Cortex of kidney (tissue), 1 donor: Measurements from ENCODE around the gene GBGT1.

Experiments
- DNase-seq: peaks from one replicate; lab custom pipeline; 2025; lab: John Stamatoyannopoulos, UW

The GBGT1 gene

DNA sequence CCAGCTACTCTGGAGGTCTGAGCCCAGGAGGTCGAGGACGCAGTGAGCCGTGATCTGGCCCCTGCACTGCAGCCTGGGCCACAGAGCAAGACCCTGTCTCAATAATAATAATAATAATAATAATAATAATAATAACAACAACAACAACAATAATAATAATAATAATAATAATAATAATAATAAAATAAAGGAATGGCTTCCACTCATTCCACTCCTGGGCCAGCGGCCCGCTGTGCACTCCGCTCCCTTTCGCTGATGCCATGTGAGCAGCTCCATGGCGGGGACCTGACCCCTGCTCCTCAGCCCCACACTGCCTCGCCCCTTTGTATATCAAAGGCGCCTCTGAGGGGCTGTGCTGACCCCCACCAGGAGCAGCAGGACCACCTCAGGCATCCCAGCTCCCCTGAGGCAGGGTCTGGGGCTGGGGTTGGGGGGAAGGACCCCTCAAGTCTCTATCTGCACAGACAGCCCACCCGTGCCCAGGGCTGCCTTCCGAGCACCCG is 20.0 kb downstream of the GBGT1 start:
- no peak for DNase-seq

DNA sequence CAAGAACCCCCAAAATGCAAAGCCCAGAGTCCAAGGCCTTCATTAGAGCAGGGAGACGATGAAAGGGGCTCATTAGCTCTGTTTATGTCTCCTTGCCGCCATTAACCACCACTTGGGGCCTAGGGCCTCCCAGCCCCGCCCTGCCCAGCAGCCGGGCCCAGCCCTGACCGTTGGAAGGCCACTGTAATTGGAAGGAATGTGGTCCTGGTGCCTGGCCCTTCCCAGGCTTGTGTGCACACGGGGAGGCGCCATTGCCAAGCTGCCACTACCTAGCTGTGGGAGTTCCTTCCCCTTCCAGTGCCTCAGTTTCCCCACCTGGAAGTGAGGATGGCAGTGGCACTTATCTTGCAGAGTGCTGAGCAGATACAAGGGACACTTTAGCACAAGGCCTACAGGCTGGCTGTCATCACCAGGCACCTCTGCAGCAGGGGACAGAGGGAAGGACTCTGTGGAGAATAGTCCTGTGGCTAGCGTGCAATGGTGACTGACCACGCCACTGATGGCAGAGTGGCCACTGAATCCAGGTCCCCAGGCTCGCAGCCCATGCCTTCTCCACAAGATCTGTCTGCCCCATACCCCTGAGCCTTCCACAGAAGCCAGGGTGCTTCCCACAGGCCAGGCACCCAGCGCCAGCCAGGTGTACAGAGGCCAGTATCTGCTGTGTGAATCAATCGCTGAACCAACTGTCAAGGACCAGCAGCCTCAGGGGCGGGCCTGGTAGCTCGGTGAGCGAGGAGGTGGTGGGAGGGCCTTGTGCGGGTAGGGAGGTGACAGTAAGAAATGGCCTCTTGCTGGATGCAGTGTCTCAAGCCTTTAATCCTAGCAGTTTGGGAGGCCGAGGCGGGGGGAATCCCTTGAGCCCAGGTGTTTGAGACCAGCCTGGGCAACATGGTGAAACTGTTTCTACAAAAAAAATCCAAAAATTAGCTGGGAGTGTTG is 20.8 kb downstream of the GBGT1 start:
- DNase-seq, result no peak

DNA sequence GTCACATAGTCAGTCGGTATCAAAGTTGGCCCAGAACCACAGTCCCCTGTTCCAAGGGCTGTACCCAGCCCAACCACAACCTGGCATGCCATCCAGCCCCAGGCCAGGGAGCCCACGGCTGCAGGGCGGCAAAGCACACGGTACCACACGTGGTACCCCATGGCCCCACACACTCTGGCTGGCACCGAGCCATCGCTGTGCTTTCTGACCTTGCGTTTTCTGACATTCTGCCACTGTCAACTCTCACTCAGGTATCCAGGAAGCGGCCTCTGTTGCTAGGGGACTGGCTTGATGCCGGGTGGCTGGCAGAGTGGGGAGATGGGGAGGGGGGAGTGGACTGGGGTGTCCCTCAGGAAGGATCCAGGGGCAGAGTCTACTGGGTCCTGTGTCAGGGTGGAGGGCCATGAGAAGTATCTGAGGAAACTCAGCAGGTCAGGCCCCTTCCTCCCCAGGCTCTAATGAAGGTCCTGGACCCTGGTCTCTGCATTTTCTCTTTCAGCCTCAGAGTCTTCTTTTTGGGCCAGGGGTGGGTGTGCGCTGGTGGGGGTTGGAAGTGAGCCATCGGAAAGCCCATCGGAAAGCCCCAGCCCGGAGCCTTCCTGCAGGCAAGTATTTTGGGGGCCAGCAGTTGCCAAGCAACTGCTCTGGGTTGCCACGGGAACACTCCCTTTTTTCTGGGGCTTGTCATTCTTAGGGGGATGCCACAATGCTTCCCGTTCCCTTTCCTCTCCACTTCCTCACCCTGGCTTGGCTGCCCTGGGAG is 21.7 kb downstream of the GBGT1 start:
- no peak for DNase-seq

DNA sequence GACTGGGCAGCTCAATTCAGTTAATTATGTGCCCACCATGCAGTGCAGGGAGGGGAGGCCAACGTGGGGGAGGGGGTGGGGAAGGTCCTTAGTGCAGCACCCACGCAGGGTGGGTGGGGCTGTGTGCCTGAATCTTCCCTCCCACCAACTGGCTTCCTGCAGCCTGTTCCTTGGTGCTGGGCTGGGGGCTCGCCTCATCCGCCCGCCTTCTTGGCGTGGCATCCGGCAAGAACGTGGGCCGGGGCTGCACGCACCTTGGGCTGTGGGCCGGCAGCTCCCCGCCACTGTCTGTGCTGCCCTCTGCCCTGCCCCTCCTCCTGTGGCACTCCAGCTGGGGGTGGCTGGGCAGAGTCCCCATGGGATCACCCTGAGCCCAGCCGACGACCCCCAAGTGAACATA is 23.1 kb downstream of the GBGT1 start:
- DNase-seq, result no peak

DNA sequence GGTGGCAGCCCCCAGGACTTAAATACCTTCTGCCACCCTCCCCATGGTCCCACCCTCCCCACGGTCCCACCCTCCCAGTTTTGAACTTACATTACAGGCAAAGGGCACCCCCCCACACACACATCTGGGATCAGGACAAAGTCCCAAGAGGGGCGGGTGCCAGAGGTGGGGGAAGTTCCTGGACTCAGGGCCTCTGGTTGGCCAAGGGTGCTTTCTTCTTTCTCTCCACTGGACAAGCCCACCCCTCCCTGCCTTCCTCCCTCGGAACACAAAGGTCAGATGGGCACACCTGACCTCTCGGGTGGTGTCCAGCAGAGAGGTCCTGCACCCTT is 23.6 kb downstream of the GBGT1 start:
- DNase-seq, result no peak

DNA sequence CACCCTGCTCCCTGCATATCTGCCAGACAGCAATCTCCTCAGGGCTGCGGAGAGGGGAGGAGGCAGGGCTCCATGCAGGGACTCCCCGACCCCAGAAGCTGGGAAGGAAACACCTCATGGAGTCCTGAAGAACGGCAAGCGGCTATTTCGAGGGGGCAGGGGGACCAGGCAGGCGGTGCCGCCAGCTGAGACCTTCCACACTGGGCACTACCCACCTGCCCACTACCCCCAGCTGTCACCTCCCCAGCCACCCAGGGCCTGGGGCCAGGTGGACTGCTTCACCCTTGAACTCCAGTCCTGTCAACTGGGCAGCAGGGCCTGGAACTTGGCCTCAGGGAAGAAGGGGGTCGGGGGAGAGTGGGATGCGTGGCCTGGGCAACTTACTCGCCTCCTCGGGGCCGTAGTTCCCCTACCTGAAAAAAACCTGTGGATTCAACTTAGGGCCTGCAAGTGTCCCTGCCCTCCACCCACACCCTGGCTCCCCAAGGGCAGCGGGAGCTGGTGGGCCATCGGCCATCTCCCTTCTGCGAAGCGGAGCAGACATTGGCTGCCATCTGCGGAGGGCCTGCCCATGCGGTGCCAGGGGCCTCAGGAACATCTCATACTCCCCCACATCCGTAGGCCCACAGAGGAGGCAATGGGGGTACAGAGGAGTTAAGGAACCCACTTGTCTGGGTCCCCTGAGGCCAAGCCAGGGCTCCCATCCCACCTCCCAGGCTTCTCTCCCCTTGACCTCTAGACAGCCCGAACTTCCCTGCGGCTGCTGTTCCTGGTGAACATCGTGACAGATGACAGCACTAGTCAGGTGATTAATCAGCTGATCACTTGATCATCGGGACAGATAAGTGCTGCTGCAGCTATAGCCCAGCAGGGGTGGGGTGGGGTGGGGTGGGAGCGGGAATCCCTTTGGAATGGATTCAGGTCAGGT is 24.2 kb downstream of the GBGT1 start:
- DNase-seq, result no peak

DNA sequence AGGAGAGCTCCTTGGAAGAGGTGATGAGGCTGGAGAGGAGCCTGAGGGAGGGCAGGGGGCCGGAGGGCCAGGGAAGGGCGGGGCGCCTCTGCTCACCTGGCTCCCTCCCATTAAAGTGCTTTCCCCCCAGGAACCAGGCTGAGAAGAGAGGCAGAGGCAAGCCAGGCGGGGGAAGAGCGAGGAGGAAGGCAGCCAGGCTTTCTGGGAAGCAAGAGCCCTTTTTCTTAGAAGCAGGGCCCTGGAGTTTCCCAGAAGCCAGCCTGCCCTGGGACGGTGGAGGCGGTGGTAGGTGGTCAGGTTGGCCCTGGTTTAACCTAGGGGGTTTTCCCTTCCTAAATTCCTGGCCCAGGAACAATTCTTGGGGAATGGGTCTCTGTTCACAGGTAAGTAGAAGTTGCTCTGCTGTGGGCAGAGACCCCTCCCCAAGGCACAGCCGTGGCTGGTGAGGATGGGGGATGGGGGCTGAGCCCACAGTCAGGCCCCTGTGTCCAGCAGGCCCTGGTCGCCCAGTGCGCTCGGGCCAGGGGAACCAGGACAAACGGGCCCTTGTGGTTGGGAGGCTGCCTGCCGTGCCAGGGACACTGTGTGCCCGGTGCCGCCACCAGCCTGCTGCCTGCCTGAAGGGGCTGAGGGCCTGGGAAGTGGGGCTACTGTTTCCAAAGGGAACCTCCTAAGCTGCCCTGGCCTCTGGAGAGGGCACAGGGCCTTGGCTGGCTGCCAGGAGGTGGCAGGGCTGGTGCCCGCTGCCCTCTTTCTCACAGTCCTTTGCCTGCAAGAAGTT is 26.1 kb downstream of the GBGT1 start:
- DNase-seq, result no peak

DNA sequence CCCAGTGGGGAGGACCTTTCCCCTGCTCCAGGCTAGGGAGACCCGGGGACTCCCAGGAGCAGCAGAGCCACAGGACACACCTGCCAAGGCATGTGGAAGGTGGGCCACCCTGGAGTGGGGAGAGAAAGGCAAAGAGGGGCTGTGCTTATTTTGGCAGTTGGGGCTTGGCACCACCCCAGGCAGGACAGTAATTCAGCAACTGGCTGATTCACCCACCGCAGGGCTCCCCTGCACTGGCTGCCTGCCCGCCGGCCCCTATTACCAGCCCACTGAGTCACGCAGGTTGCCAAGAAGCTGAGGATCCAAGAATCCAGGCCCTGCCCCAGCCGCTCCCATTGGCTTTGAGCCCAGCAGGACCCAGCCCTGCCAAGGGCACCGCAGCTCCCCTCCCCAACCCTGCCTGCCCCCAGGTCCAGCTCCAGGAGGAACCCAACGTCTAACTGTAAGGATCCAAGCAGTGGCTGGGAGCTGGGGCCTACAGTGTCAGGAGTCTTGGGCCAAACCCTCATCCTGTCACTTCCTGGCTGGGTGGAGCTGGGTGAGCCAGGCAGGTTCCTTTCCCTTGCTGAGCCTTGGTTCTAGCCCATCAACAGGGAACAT is 28.5 kb downstream of the GBGT1 start:
- no peak for DNase-seq

DNA sequence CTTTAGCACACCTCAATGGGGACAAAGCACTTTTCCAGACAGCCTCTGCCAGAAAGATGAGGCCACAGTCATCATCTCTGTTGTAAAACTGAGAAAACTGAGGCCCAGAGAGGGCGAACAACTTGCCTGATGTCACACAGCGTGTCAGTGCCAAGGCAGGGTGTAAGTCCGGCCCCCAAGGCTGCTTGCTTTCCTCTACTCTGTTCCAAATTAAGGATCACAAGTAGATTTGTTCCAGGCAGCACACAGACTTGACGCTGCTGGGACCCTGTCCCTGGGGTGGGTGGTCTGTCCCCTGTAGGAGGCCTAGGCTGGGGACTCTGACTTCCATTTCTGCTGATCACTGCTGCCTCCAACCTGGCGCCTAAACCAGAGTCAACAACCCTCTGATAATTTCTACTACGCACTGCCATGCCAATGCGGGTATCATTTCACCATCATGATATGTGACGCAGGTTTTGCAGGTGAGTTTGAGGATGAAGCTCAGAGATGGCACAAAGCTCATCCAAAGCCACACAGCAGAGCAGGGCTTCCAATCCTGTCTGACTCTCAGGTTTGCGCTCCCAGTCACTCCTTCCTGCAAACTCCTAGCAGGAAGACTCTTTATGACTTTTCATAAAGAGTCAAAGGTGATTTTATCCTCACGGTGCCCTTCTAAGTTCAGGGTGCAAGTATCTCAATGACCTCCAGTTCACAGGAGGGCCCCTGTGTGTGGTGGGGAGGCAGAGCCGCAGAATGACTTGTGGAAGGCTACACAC is 29.1 kb downstream of the GBGT1 start:
- DNase-seq, result no peak

DNA sequence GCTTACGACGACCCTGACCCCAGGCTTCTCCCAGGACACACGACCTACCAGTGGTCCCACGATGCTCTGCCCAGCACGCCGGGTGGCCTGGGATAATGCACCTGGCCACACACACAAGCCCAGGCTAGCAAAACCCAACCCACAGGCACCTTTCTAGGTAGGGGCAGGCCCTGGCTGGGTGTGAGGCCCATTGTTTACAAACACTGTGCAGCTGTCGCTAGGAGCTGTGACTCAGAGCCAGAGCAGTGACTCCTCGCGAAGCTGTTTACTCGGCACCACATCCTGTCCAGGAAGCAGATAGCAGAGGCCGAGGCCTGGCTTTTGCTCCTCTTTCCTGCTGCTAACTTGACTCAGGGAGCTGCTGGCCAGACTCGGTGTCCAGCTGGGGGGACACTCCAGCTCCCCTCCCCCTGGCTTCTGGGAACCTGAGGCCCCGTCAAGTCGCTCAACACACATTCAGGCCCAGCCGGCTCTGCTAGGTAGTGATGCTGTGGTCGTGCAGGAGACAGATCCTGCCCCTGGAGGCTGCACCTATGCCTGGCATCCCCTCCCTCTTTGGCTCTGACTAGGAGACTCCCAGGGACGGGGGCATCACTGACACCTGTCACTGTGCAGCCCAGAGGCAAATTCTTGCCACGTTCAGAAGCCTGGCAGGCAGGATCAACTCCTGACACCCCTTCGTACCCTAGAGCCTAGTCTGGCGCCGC is 29.9 kb downstream of the GBGT1 start:
- DNase-seq, result no peak

DNA sequence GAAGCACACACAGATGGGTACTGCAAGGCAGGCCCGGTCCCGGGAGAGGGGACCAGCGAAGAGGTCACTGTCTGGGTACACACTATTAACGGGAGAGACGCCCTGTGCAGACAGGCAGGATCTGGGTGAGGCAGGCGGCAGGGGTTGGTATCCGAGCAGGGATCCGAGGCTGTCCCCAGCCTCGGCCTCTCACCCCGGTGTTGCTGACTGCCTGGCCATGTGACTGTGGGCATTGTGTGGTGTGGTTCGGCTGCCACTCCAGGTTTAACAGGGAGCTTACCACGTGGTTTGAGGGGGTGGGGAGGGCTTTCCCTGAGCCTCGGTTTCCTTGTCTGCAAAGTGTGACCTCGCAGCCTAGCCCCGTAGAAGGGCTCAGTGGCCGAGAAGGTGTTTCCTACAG is 31.5 kb downstream of the GBGT1 start:
- no peak for DNase-seq

DNA sequence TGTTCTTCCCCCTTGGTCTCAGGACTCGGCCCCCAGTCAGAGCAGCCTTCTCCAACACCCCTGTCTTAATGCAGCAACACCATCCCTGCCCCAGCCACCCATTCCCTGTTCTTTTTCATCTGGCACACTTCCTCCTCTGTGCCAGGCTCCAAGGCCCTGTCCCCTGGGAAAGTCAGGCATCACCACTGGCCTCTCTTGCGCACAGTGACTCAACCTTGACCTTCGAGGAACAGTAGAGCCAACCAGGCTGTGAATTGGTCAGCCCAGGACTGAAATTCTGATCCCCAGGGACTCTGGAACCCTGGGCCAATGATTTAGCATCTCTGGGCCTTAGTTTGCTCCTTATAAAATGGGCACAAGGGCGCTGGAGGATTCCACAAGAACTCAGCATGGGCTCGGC is 32.2 kb downstream of the GBGT1 start:
- DNase-seq, result no peak

DNA sequence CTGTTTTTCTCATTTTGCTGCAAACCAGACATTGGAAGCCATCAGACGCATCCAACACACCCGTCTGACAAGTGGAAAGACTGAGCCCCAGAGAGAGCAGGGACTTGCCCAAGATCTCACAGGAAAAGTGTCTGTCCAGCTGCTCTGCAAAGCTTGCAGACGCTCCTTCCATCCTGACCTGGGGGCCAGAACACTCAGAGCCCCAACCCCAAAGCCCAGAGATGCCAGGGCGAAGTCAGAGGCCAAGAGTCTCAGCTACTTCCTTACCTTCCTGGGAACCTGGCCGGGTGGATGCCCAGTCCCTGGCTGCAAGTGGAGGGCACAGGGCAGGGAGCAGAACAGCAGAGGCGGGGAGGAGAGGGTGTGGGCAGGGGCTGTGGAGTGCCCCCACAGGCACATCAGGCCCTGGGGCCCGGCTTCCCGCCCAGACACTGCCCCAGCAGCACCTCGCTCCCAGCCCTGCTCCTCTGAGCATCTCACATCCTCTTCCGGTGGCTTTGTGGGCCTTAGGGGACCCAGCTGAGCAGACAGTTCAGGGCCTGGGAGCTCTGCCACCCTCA is 32.9 kb downstream of the GBGT1 start:
- no peak for DNase-seq

DNA sequence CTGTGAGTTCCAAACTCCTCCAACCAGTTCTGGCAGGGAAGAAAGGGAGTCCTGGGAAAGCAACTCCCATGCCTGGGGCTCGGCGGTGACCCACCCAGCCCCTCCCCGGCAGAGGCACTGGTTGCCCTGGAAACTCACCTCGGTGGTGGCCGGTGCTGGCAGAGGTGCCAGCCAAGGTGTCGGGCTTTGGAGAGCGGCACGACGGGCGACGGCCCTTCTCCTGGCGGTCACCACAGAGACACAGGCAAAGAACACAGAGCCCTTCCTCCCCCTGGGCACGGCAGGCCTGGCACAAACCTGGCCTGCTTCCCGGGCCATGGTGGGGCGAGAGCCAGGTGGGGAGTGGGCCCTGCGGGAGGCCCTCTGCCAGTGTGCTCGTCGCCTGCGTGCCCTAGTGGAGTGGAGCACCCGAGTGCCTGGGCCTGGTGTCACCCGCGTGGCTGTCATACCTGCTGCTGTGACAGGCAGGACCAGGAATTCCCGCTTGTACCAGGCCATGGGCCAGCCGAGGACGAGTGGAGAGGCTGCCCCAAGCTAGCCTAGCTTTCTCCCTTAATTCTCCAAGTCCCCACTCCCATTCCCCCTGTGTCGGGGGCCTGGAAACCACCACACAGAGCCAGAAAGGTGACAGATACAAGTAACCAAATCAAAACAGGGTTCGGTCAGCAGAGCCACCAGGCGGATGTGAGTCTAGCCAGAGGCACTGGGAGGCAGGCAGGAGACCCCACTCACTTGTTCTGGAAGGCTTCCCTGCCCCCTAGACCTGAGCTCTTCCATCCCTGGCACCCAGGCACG is 34.5 kb downstream of the GBGT1 start:
- no peak for DNase-seq

DNA sequence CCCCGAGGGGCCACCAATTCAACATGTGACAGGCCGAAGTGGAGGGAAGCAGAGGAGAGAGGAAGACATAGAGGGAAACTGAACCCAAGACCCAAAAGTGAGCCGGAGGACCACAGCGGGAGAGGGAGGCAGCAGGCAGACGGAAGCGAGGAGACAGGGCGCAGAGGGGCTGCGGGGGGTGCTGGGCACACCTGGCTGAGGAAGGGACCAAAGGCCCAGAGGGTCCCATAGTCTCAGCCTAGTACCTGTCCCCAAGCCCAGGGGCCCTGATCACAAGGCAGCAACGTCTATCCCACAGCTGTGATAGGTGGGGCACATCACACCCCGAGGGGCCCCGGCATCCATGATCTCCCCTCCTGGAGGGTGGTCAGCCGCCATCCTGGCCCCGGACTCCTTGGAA is 35.6 kb downstream of the GBGT1 start:
- no peak for DNase-seq

DNA sequence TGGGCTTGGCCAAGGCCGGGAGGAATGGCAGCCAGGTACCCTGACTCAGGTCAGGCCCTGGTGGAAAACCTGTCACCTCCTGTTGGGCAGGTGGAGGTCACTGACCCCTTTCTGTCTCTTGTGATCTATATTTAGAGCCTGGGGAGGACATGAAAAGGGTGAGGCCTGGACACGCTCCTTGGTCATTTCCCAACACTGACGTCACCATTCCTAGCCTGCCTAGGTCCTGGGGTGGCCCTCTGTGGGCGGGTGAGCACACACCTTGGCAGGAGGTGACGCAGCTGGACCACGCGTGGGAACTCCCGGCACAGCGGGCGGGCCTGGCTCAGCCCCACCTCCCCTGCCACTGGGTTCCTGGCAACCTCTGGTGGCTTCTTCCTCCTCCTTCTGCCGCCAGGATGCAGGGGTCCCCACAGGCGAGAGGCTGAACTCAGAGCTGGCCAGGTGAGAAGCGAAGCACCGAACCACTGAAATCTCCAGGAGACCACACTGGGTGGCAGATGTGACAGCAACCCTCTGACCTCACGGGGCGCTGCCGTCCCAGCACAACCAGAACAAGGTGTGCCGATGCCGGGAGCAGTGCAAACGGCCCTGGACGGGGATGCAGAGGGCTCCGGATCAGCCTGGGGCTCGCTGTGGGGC is 36.3 kb downstream of the GBGT1 start:
- no peak for DNase-seq

DNA sequence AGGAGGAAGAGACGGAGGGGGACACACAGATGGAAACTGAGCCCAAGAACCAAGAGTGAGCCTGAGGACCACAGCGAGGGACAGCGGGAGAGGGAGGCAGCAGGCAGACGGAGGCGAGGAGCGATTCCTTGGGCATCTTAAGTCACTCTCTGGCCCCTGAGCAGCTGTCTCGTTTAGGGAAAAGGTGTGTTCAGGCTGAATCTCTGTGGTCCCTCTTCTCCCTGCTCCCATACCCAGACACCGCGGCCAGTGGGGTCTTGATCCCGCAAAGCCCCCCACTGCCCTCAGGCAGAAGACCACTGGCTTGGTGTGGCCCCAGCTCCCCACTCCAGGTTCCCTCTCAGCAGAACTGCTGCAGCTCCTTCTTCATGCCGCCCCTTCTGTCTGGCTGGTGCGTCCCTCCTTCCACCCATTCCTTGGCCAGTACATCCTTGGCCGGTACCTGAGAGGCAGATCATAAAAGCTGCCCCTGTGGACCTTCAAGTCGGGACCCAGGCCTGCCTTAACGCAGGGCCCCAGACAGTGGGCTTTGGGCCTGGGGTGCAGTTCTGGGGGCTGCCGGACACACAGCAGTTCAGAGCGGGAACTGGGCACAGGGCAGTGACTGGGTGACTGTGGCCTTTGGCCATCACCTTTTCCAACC is 36.9 kb downstream of the GBGT1 start:
- DNase-seq, result no peak
